ENCODE measurements around the gene CCNG1. TPM values are rescaled to one million over a fixed set of nuclear protein-coding genes. Genes with fewer than 3 reads are reported as not detected.

The CCNG1 gene
- polyA plus RNA-seq, 1 donor (not counting 4 experiments of a cell fraction or from before 2014, with no cell fraction given), result 96.7 TPM

- peaks cover 34% of the 10 kb centered on the region for H3K79me2 ChIP-seq (ENCODE audit: control insufficient read depth, insufficient read depth, low read length)
- FAIRE-seq (no peak), DNase-seq (ENCODE audit: low read depth, low spot score) (no peak)
- H3K4me3 ChIP-seq (ENCODE audit: control insufficient read depth in 2 of 3, extremely low read depth in 1 of 3, insufficient read depth in 2 of 3, low read depth in 1 of 3, low read length in 3 of 3), result peak overlapping the region; percentile 68 to 82 (median 70)
- H3K9ac ChIP-seq (ENCODE audit: control insufficient read depth, extremely low read depth, insufficient read depth, low read length), result peak overlapping the region; percentile 93
- no peaks in the 10 kb centered on the region for H3K9me3 ChIP-seq (ENCODE audit: control insufficient read depth, low read depth, low read length)
- H3K4me1 ChIP-seq (ENCODE audit: control insufficient read depth, extremely low read depth, insufficient read depth, low read length), result peaks cover 5% of the 10 kb centered on the region
- peak overlapping the region; percentile 35 for H2AFZ ChIP-seq (ENCODE audit: control insufficient read depth, low read length)
- peak overlapping the region; percentile 79 for H3K4me2 ChIP-seq (ENCODE audit: control insufficient read depth, extremely low read depth, insufficient read depth, low read depth, low read length)
- no peaks in the 10 kb centered on the region for H3K9me1 ChIP-seq (ENCODE audit: control insufficient read depth, extremely low read depth, insufficient read depth, low read length)
- H3K36me3 ChIP-seq (ENCODE audit: control insufficient read depth in 2 of 2, extremely low read depth in 1 of 2, insufficient read depth in 2 of 2, low read length in 2 of 2), result peaks cover 0 to 2% of the 10 kb centered on the region in 2 experiments
- dilution Hi-C loops (cut with MboI; ENCODE audit: extremely low pct_ligation_motif_present, low sequenced_read_pairs), result no loop called here
- H3K27ac ChIP-seq (ENCODE audit: control insufficient read depth, insufficient read depth, low read length), result peak overlapping the region; percentile 98
- no peaks in the 10 kb centered on the region for H4K20me1 ChIP-seq (ENCODE audit: control insufficient read depth, extremely low read depth, insufficient read depth, low read length)
- H3K27me3 ChIP-seq (ENCODE audit: control insufficient read depth, extremely low read depth, insufficient read depth, low read length), result no peaks in the 10 kb centered on the region
- TF ChIP-seq, protein P1, sequence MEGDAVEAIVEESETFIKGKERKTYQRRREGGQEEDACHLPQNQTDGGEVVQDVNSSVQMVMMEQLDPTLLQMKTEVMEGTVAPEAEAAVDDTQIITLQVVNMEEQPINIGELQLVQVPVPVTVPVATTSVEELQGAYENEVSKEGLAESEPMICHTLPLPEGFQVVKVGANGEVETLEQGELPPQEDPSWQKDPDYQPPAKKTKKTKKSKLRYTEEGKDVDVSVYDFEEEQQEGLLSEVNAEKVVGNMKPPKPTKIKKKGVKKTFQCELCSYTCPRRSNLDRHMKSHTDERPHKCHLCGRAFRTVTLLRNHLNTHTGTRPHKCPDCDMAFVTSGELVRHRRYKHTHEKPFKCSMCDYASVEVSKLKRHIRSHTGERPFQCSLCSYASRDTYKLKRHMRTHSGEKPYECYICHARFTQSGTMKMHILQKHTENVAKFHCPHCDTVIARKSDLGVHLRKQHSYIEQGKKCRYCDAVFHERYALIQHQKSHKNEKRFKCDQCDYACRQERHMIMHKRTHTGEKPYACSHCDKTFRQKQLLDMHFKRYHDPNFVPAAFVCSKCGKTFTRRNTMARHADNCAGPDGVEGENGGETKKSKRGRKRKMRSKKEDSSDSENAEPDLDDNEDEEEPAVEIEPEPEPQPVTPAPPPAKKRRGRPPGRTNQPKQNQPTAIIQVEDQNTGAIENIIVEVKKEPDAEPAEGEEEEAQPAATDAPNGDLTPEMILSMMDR (optimal IDR thresholded peaks at IDR 0.05 in 1 of 3, IDR thresholded peaks at IDR 0.05 in 1 of 3, conservative IDR thresholded peaks at IDR 0.05 in 1 of 3; ENCODE audit: extremely low read depth in 1 of 3, insufficient read depth in 2 of 3, low read length in 3 of 3), result no peak
- TF ChIP-seq EZH2 (IDR thresholded peaks at IDR 0.05; ENCODE audit: low read length), result no peak
Measured at GRCh38 chr5:163458778-163459385, 21.5 kb downstream of the CCNG1 start.

- peak overlapping the region; percentile 93 for H3K9ac ChIP-seq (ENCODE audit: control insufficient read depth, extremely low read depth, insufficient read depth, low read length)
- peaks cover 5% of the 10 kb centered on the region for H3K4me1 ChIP-seq (ENCODE audit: control insufficient read depth, extremely low read depth, insufficient read depth, low read length)
- TF ChIP-seq, protein P1 (optimal IDR thresholded peaks at IDR 0.05 in 1 of 3, IDR thresholded peaks at IDR 0.05 in 1 of 3, conservative IDR thresholded peaks at IDR 0.05 in 1 of 3; ENCODE audit: extremely low read depth in 1 of 3, insufficient read depth in 2 of 3, low read length in 3 of 3), result no peak
- TF ChIP-seq EZH2 (IDR thresholded peaks at IDR 0.05; ENCODE audit: low read length), result no peak
- H3K9me1 ChIP-seq (ENCODE audit: control insufficient read depth, extremely low read depth, insufficient read depth, low read length), result no peaks in the 10 kb centered on the region
- H3K4me3 ChIP-seq (ENCODE audit: control insufficient read depth in 2 of 3, extremely low read depth in 1 of 3, insufficient read depth in 2 of 3, low read depth in 1 of 3, low read length in 3 of 3), result peak overlapping the region; percentile 68 to 82 (median 70)
- no peak for FAIRE-seq
- dilution Hi-C loops (cut with MboI; ENCODE audit: extremely low pct_ligation_motif_present, low sequenced_read_pairs), result no loop called here
- peak overlapping the region; percentile 79 for H3K4me2 ChIP-seq (ENCODE audit: control insufficient read depth, extremely low read depth, insufficient read depth, low read depth, low read length)
- no peaks in the 10 kb centered on the region for H3K27me3 ChIP-seq (ENCODE audit: control insufficient read depth, extremely low read depth, insufficient read depth, low read length)
- no peaks in the 10 kb centered on the region for H3K9me3 ChIP-seq (ENCODE audit: control insufficient read depth, low read depth, low read length)
- DNase-seq (ENCODE audit: low read depth, low spot score), result no peak
- peaks cover 37% of the 10 kb centered on the region for H3K79me2 ChIP-seq (ENCODE audit: control insufficient read depth, insufficient read depth, low read length)
- H3K36me3 ChIP-seq (ENCODE audit: control insufficient read depth in 2 of 2, extremely low read depth in 1 of 2, insufficient read depth in 2 of 2, low read length in 2 of 2), result no peaks in the 10 kb centered on the region
- no peaks in the 10 kb centered on the region for H4K20me1 ChIP-seq (ENCODE audit: control insufficient read depth, extremely low read depth, insufficient read depth, low read length)
- peak overlapping the region; percentile 98 for H3K27ac ChIP-seq (ENCODE audit: control insufficient read depth, insufficient read depth, low read length)
- H2AFZ ChIP-seq (ENCODE audit: control insufficient read depth, low read length), result peak overlapping the region; percentile 94
Measured at GRCh38 chr5:163459462-163459818, 22.0 kb downstream of the CCNG1 start.

Measured in keratinocyte (primary cell).